ENCODE measurements around the gene STYK1.

The STYK1 gene

GRCh38 chr12:10716704-10717315 is 43.0 kb upstream of the STYK1 start:
- Histone ChIP-seq H3K36me3 (ENCODE audit: control insufficient read depth in 5 of 5, insufficient read depth in 5 of 5, low read length in 5 of 5) (peaks cover 30 to 43% (median 37%) of the 10 kb centered on the region in 5 donors), H3K27me3 (ENCODE audit: control insufficient read depth in 5 of 5, insufficient read depth in 4 of 5, low read length in 5 of 5) (peaks cover 0 to under 1% (median 0%) of the 10 kb centered on the region in 5 donors), H3K27ac (ENCODE audit: low read depth, low read length) (peak overlapping the region; percentile 61), H3K4me3 (ENCODE audit: low read depth in 1 of 5, low read length in 5 of 5) (peak overlapping the region in 2 of 5 donors; percentile 0 to 45), H3K4me1 (ENCODE audit: control insufficient read depth in 5 of 5, insufficient read depth in 5 of 5, low read length in 5 of 5) (peaks cover 2 to 50% (median 47%) of the 10 kb centered on the region in 5 donors), H3K9me3 (ENCODE audit: control insufficient read depth in 5 of 5, low read length in 5 of 5) (no peaks in the 10 kb centered on the region), H3K9ac (ENCODE audit: low read length in 5 of 5) (peak overlapping the region in 1 of 5 donors; percentile 40)

GRCh38 chr12:10716277-10716676 is 42.4 kb upstream of the STYK1 start:
- Histone ChIP-seq H3K27ac (ENCODE audit: low read depth, low read length) (peak overlapping the region; percentile 61), H3K9me3 (ENCODE audit: control insufficient read depth in 5 of 5, low read length in 5 of 5) (no peaks in the 10 kb centered on the region), H3K27me3 (ENCODE audit: control insufficient read depth in 5 of 5, insufficient read depth in 4 of 5, low read length in 5 of 5) (no peaks in the 10 kb centered on the region), H3K4me1 (ENCODE audit: control insufficient read depth in 5 of 5, insufficient read depth in 5 of 5, low read length in 5 of 5) (peaks cover 0 to 47% (median 44%) of the 10 kb centered on the region in 5 donors), H3K9ac (ENCODE audit: low read length in 5 of 5) (peak overlapping the region in 1 of 5 donors; percentile 38), H3K4me3 (ENCODE audit: low read depth in 1 of 5, low read length in 5 of 5) (peak overlapping the region in 1 of 5 donors; percentile 45), H3K36me3 (ENCODE audit: control insufficient read depth in 5 of 5, insufficient read depth in 5 of 5, low read length in 5 of 5) (peaks cover 35 to 49% (median 43%) of the 10 kb centered on the region in 5 donors)

- H3K4me3 ChIP-seq (ENCODE audit: low read depth in 1 of 5, low read length in 5 of 5), result no peak overlapping the region
- no peak overlapping the region for H3K27ac ChIP-seq (ENCODE audit: low read depth, low read length)
- peaks cover 0 to 39% (median 36%) of the 10 kb centered on the region in 5 donors for H3K4me1 ChIP-seq (ENCODE audit: control insufficient read depth in 5 of 5, insufficient read depth in 5 of 5, low read length in 5 of 5)
- no peaks in the 10 kb centered on the region for H3K9me3 ChIP-seq (ENCODE audit: control insufficient read depth in 5 of 5, low read length in 5 of 5)
- no peak overlapping the region for H3K9ac ChIP-seq (ENCODE audit: low read length in 5 of 5)
- no peaks in the 10 kb centered on the region for H3K27me3 ChIP-seq (ENCODE audit: control insufficient read depth in 5 of 5, insufficient read depth in 4 of 5, low read length in 5 of 5)
- H3K36me3 ChIP-seq (ENCODE audit: control insufficient read depth in 5 of 5, insufficient read depth in 5 of 5, low read length in 5 of 5), result peaks cover 36 to 51% (median 45%) of the 10 kb centered on the region in 5 donors
These were observed 41.6 kb upstream of the STYK1 start for GRCh38 chr12:10715491-10715890.

DNA sequence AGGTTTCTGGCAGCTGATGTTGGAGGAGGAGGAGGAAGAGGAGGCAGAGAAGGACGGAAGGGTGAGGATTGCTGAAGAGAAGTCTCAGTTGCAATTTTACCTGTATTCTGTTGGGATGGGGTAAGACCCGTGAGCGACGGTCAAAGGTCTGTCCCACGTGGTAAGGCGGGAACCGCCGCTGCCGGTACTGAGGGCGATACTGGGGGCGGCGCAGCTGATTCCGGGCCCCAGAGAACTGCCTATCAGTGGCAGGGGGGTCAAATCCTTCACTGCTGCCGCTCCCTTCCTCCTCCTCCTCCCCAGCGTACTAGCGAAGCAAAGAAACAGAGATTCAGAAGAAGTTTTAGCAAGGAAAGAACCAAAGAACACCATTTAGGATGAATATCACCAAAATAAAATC is 36.0 kb upstream of the STYK1 start:
- Histone ChIP-seq H3K27me3 (ENCODE audit: control insufficient read depth in 5 of 5, insufficient read depth in 4 of 5, low read length in 5 of 5) (no peaks in the 10 kb centered on the region), H3K9ac (ENCODE audit: low read length in 5 of 5) (no peak overlapping the region), H3K27ac (ENCODE audit: low read depth, low read length) (no peak overlapping the region), H3K36me3 (ENCODE audit: control insufficient read depth in 5 of 5, insufficient read depth in 5 of 5, low read length in 5 of 5) (peaks cover 61 to 81% (median 74%) of the 10 kb centered on the region in 5 donors), H3K4me1 (ENCODE audit: control insufficient read depth in 5 of 5, insufficient read depth in 5 of 5, low read length in 5 of 5) (peaks cover 0 to 9% (median 4%) of the 10 kb centered on the region in 5 donors), H3K9me3 (ENCODE audit: control insufficient read depth in 5 of 5, low read length in 5 of 5) (no peaks in the 10 kb centered on the region), H3K4me3 (ENCODE audit: low read depth in 1 of 5, low read length in 5 of 5) (no peak overlapping the region)

DNA sequence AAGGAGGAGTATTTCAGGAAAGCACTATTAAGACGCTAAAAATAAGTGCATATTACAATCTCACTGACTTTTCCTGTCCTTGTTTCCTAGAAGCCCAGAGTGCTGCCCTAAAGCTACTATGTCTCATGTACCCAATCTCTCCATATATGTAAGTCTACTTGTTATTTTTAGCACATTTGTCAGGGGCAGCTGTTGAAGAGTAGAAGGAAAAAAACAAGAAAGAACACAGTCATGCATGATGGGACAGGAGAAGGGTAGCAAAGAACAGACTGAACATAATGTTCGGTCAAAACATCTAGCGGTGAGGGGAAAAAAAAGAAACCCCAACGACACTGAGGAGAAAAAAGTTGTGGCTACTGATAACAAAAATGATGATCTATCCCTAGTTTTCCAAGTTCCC is 35.0 kb upstream of the STYK1 start:
- H3K9ac ChIP-seq (ENCODE audit: low read length in 5 of 5), result no peak overlapping the region
- H3K36me3 ChIP-seq (ENCODE audit: control insufficient read depth in 5 of 5, insufficient read depth in 5 of 5, low read length in 5 of 5), result peaks cover 57 to 80% (median 68%) of the 10 kb centered on the region in 5 donors
- H3K4me1 ChIP-seq (ENCODE audit: control insufficient read depth in 5 of 5, insufficient read depth in 5 of 5, low read length in 5 of 5), result peaks cover 0 to 9% (median 4%) of the 10 kb centered on the region in 5 donors
- no peaks in the 10 kb centered on the region for H3K9me3 ChIP-seq (ENCODE audit: control insufficient read depth in 5 of 5, low read length in 5 of 5)
- H3K27me3 ChIP-seq (ENCODE audit: control insufficient read depth in 5 of 5, insufficient read depth in 4 of 5, low read length in 5 of 5), result no peaks in the 10 kb centered on the region
- H3K4me3 ChIP-seq (ENCODE audit: low read depth in 1 of 5, low read length in 5 of 5), result no peak overlapping the region
- no peak overlapping the region for H3K27ac ChIP-seq (ENCODE audit: low read depth, low read length)

GRCh38 chr12:10705655-10706054 is 31.8 kb upstream of the STYK1 start:
- Histone ChIP-seq H3K27me3 (ENCODE audit: control insufficient read depth in 5 of 5, insufficient read depth in 4 of 5, low read length in 5 of 5) (no peaks in the 10 kb centered on the region), H3K9me3 (ENCODE audit: control insufficient read depth in 5 of 5, low read length in 5 of 5) (no peaks in the 10 kb centered on the region), H3K27ac (ENCODE audit: low read depth, low read length) (no peak overlapping the region), H3K9ac (ENCODE audit: low read length in 5 of 5) (no peak overlapping the region), H3K4me3 (ENCODE audit: low read depth in 1 of 5, low read length in 5 of 5) (no peak overlapping the region), H3K4me1 (ENCODE audit: control insufficient read depth in 5 of 5, insufficient read depth in 5 of 5, low read length in 5 of 5) (peaks cover 0 to 9% (median 4%) of the 10 kb centered on the region in 5 donors), H3K36me3 (ENCODE audit: control insufficient read depth in 5 of 5, insufficient read depth in 5 of 5, low read length in 5 of 5) (peaks cover 57 to 87% (median 69%) of the 10 kb centered on the region in 5 donors)

DNA sequence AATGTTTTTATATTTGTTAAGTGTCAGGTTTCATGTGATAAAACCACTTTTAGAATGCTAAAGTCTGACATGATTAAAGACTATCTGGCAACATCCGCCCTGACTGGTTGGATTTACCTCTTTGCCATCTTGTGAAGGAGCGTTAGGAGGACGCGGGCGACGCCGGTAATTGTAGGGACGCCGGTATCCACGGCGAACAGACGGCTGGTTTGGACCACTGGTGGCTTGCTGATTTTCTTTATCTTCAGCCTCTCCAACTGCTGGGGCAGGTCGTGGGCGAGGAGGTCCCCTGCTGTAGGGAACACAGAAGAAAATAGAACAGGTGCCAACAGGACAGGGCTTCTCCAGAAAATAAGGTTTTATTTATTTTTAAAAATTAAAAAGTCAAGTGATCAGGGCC is 28.0 kb upstream of the STYK1 start:
- Histone ChIP-seq H3K27me3 (ENCODE audit: control insufficient read depth in 5 of 5, insufficient read depth in 4 of 5, low read length in 5 of 5) (no peaks in the 10 kb centered on the region), H3K4me1 (ENCODE audit: control insufficient read depth in 5 of 5, insufficient read depth in 5 of 5, low read length in 5 of 5) (peaks cover 0 to 9% (median 4%) of the 10 kb centered on the region in 5 donors), H3K4me3 (ENCODE audit: low read depth in 1 of 5, low read length in 5 of 5) (no peak overlapping the region), H3K9ac (ENCODE audit: low read length in 5 of 5) (no peak overlapping the region), H3K36me3 (ENCODE audit: control insufficient read depth in 5 of 5, insufficient read depth in 5 of 5, low read length in 5 of 5) (peaks cover 51 to 87% (median 64%) of the 10 kb centered on the region in 5 donors), H3K9me3 (ENCODE audit: control insufficient read depth in 5 of 5, low read length in 5 of 5) (no peaks in the 10 kb centered on the region), H3K27ac (ENCODE audit: low read depth, low read length) (no peak overlapping the region)

DNA sequence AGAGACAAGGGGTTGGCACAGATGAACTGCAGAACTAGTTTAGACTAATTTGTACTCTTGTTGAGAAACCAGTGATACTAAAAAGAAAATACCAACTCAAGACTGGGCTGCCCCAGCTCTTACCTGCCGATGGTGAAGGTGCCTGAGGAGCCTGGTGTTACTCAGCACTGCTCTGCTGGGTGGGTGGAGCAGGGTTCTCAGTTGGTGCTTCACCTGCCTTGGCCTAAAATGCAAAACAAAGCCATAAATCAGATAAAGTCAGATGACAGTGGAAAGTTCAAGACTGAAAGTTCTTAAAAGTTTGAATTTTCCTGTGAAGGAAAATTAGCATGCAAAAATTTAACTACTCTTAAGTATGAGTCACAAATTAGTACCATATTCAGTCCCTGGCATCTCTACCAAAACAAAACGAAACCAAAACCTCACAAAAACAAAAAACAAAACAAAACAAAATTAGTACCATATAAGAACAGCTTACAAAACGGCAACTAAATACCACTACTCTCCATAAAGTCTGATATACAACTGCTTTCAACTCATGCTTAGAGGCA is 27.4 kb upstream of the STYK1 start:
- Histone ChIP-seq H3K9me3 (ENCODE audit: control insufficient read depth in 5 of 5, low read length in 5 of 5) (no peaks in the 10 kb centered on the region), H3K4me3 (ENCODE audit: low read depth in 1 of 5, low read length in 5 of 5) (no peak overlapping the region), H3K36me3 (ENCODE audit: control insufficient read depth in 5 of 5, insufficient read depth in 5 of 5, low read length in 5 of 5) (peaks cover 51 to 89% (median 62%) of the 10 kb centered on the region in 5 donors), H3K27ac (ENCODE audit: low read depth, low read length) (no peak overlapping the region), H3K27me3 (ENCODE audit: control insufficient read depth in 5 of 5, insufficient read depth in 4 of 5, low read length in 5 of 5) (no peaks in the 10 kb centered on the region), H3K9ac (ENCODE audit: low read length in 5 of 5) (no peak overlapping the region), H3K4me1 (ENCODE audit: control insufficient read depth in 5 of 5, insufficient read depth in 5 of 5, low read length in 5 of 5) (peaks cover 0 to 6% (median 4%) of the 10 kb centered on the region in 5 donors)

- Histone ChIP-seq H3K4me1 (ENCODE audit: control insufficient read depth in 5 of 5, insufficient read depth in 5 of 5, low read length in 5 of 5) (no peaks in the 10 kb centered on the region), H3K27me3 (ENCODE audit: control insufficient read depth in 5 of 5, insufficient read depth in 4 of 5, low read length in 5 of 5) (no peaks in the 10 kb centered on the region), H3K9me3 (ENCODE audit: control insufficient read depth in 5 of 5, low read length in 5 of 5) (no peaks in the 10 kb centered on the region), H3K36me3 (ENCODE audit: control insufficient read depth in 5 of 5, insufficient read depth in 5 of 5, low read length in 5 of 5) (peaks cover 53 to 88% (median 59%) of the 10 kb centered on the region in 5 donors), H3K27ac (ENCODE audit: low read depth, low read length) (no peak overlapping the region), H3K4me3 (ENCODE audit: low read depth in 1 of 5, low read length in 5 of 5) (no peak overlapping the region), H3K9ac (ENCODE audit: low read length in 5 of 5) (no peak overlapping the region)
These were observed 26.7 kb upstream of the STYK1 start for GRCh38 chr12:10700581-10700980.

DNA sequence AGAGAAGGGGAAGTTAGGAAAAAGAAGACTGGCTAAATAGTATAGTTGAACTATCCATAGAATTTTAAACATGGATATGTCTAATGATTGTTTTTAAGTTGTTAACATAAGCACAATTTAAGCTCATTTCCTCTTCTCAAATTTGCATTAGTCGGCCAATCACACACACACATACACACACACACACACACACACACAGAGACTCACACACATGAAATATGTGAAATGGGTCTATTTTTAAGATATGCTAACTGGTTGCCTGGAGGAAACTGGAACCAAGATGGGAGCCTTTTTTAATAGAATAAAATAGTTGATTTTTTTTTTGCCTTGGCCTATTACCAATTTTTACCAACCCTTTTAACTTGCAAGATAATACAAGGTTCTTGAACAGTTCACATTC is 24.0 kb upstream of the STYK1 start:
- H3K4me1 ChIP-seq (ENCODE audit: control insufficient read depth in 5 of 5, insufficient read depth in 5 of 5, low read length in 5 of 5), result no peaks in the 10 kb centered on the region
- no peak overlapping the region for H3K4me3 ChIP-seq (ENCODE audit: low read depth in 1 of 5, low read length in 5 of 5)
- peaks cover 38 to 64% (median 44%) of the 10 kb centered on the region in 5 donors for H3K36me3 ChIP-seq (ENCODE audit: control insufficient read depth in 5 of 5, insufficient read depth in 5 of 5, low read length in 5 of 5)
- H3K27me3 ChIP-seq (ENCODE audit: control insufficient read depth in 5 of 5, insufficient read depth in 4 of 5, low read length in 5 of 5), result no peaks in the 10 kb centered on the region
- H3K9me3 ChIP-seq (ENCODE audit: control insufficient read depth in 5 of 5, low read length in 5 of 5), result no peaks in the 10 kb centered on the region
- no peak overlapping the region for H3K27ac ChIP-seq (ENCODE audit: low read depth, low read length)
- H3K9ac ChIP-seq (ENCODE audit: low read length in 5 of 5), result no peak overlapping the region
